Endodermal cell (in vitro differentiated cells): ENCODE results near the gene RRAD. TPM values are rescaled to one million over a fixed set of nuclear protein-coding genes. Genes with fewer than 3 reads are reported as not detected.

ENCODE experiments used
- DNase-seq: peaks from one replicate; pipeline ENCODE4 v3.0.0-alpha.2; 2017
- H3K27ac ChIP-seq: 2 replicates; pipeline ENCODE4 v1.5.1; 2013; ENCODE audit warnings: mild to moderate bottlenecking, low read depth, low read length, moderate library complexity
- H3K27me3 ChIP-seq: 2 replicates; pipeline ENCODE4 v1.6.1; 2013; ENCODE audit warnings: mild to moderate bottlenecking, low read length, moderate library complexity; ENCODE audit not compliant: insufficient read depth, control insufficient read depth, poor library complexity, severe bottlenecking
- H3K36me3 ChIP-seq: 2 replicates; pipeline ENCODE4 v1.7.0; 2013; ENCODE audit warnings: mild to moderate bottlenecking, low read length, moderate library complexity; ENCODE audit not compliant: control insufficient read depth, insufficient read depth
- H3K4me1 ChIP-seq: one replicate; pipeline ENCODE4 v1.7.0; 2013; ENCODE audit warnings: low read length; ENCODE audit not compliant: control insufficient read depth, insufficient read depth
- H3K4me3 ChIP-seq: 2 replicates; pipeline ENCODE4 v1.5.1; 2013; ENCODE audit warnings: mild to moderate bottlenecking, low read length, moderate library complexity
- H3K9ac ChIP-seq: 2 replicates; pipeline ENCODE4 v1.6.1; 2013; ENCODE audit warnings: mild to moderate bottlenecking, low read length, moderate library complexity; ENCODE audit not compliant: poor library complexity, severe bottlenecking; ENCODE audit errors: extremely low read depth
- H3K9me3 ChIP-seq: 2 replicates; pipeline ENCODE4 v1.6.1; 2013; ENCODE audit warnings: mild to moderate bottlenecking, low read length, moderate library complexity; ENCODE audit not compliant: control insufficient read depth
- H3K27ac Mint-ChIP-seq: 2 replicates; pipeline ENCODE4 v1.8.0; 2020; ENCODE audit warnings: mixed read lengths
- H3K27me3 Mint-ChIP-seq: 2 replicates; pipeline ENCODE4 v1.8.0; 2021; ENCODE audit warnings: mild to moderate bottlenecking, mixed read lengths; ENCODE audit not compliant: insufficient read depth
- H3K36me3 Mint-ChIP-seq: 2 replicates; pipeline ENCODE4 v1.8.0; 2020; ENCODE audit warnings: low read depth, mixed read lengths
- H3K4me1 Mint-ChIP-seq: 2 replicates; pipeline ENCODE4 v1.8.0; 2020; ENCODE audit warnings: mixed read lengths
- H3K4me3 Mint-ChIP-seq: 2 replicates; pipeline ENCODE4 v1.8.0; 2020; ENCODE audit warnings: mild to moderate bottlenecking, moderate library complexity, mixed read lengths
- H3K9me3 Mint-ChIP-seq: 2 replicates; pipeline ENCODE4 v1.8.0; 2020; ENCODE audit warnings: mild to moderate bottlenecking, mixed read lengths
- WGBS, 2 experiments: methylation state at CpG; one replicate each; pipeline versions ENCODE4 v1.1.5 to v1.1.7; 2013; ENCODE audit warnings: missing lambda C conversion rate in 2 of 2, mixed read lengths in 1 of 2; ENCODE audit not compliant: insufficient coverage in 1 of 2, insufficient read length in 1 of 2; 5-methylcytosine and 5-hydroxymethylcytosine counted together
- total RNA-seq, 2 donors: library from RNA; stranded (reverse); fragmentation: NEBNext Ultra II Directional in 1 of 2; extraction: Animal tissue kit (Norgen Biotek cat#: 25700) in 1 of 2; gene quantifications; 2 replicates in 1 of 2; 3 replicates in 1 of 2; pipeline ENCODE4 v1.2.1, GENCODE V29; 2021
- TF ChIP-seq, protein P1 (sequence below): fragments of 200-600 bp; sonication (generic); conservative IDR thresholded peaks from 2 replicates; pipeline ENCODE4 v1.5.0; 2021; ENCODE audit warnings: antibody characterized with exemption, mild to moderate bottlenecking

RRAD gene
- total RNA-seq, 2 donors from 2014 or later: 0.55 TPM; not detected in 1

DNA sequence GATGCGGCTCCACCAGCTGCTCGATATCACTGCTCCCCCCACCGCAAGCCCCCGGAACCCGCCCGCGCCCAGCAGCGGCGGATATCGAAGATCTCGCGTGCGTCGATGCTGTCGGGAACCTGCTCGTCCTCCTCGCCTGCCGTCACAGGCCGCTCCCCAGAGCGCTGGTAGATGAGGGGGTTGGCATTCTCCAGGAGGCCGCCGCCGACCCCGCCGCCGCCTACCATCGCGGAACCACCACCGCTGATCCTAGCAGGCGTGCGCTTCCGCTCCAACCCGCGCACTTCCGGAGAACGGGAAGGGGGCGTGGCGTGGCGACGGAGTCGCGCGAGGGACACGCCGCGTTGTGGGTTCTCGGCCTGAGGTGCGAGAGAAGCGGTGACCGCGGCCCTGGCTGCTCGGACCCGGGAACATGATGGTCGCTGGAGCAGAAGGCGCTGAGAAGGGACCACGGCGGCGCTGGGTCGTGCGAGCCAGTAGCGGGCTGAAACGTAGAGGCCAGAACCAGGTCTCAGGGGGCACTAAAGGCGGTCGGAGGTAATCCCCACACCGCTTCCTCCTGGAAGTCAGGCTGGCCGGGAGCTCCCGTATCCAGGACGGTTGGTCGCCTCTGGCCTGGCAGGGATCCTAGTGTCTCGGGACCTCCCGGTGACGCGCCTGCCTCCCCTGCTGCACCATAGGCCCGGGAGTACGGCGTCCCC is 9.0 kb upstream of the RRAD start, which contains the start of gene CIAO2B:
Gene CIAO2B, minus strand, starts transcription at position 265 of the 701 bp plus-strand sequence. Its CDS starts 38 bp downstream, at position 227.
- TF ChIP-seq, protein P1, sequence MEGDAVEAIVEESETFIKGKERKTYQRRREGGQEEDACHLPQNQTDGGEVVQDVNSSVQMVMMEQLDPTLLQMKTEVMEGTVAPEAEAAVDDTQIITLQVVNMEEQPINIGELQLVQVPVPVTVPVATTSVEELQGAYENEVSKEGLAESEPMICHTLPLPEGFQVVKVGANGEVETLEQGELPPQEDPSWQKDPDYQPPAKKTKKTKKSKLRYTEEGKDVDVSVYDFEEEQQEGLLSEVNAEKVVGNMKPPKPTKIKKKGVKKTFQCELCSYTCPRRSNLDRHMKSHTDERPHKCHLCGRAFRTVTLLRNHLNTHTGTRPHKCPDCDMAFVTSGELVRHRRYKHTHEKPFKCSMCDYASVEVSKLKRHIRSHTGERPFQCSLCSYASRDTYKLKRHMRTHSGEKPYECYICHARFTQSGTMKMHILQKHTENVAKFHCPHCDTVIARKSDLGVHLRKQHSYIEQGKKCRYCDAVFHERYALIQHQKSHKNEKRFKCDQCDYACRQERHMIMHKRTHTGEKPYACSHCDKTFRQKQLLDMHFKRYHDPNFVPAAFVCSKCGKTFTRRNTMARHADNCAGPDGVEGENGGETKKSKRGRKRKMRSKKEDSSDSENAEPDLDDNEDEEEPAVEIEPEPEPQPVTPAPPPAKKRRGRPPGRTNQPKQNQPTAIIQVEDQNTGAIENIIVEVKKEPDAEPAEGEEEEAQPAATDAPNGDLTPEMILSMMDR: no peak
- Histone ChIP-seq H3K27me3 (no peaks in the 10 kb centered on the region), H3K4me1 (peaks cover 22% of the 10 kb centered on the region), H3K27ac (peak within 1 kb of the TSS; percentile 44), H3K36me3 (peaks cover 19% of the 10 kb centered on the region), H3K9me3 (no peaks in the 10 kb centered on the region), H3K4me3 (peak within 1 kb of the TSS; percentile 99), H3K9ac (peak within 1 kb of the TSS; percentile 77)
- peaks cover 8% of the 10 kb centered on the region for H3K27me3 Mint-ChIP-seq
- H3K27ac Mint-ChIP-seq: peak within 1 kb of the TSS; percentile 91
- DNase-seq: peak; percentile 90
- H3K4me3 Mint-ChIP-seq: peak within 1 kb of the TSS; percentile 98
- 0 to 1% methylated on average over 43 to 76 of the region's 76 CpGs for WGBS, 2 experiments
- H3K36me3 Mint-ChIP-seq: peaks cover 19% of the 10 kb centered on the region
- H3K4me1 Mint-ChIP-seq: peaks cover 21% of the 10 kb centered on the region
- no peaks in the 10 kb centered on the region for H3K9me3 Mint-ChIP-seq

GRCh38 chr16:66933776-66934137 is 8.4 kb upstream of the RRAD start:
- Histone ChIP-seq H3K27ac (no peak overlapping the region), H3K4me1 (peaks cover 22% of the 10 kb centered on the region), H3K27me3 (no peaks in the 10 kb centered on the region), H3K9ac (peak overlapping the region; percentile 77), H3K36me3 (peaks cover 16% of the 10 kb centered on the region), H3K9me3 (no peaks in the 10 kb centered on the region), H3K4me3 (peak overlapping the region; percentile 99)
- 4 to 5% methylated on average over 11 to 12 of the region's 12 CpGs for WGBS, 2 experiments
- H3K27ac Mint-ChIP-seq: peak overlapping the region; percentile 91
- peaks cover 19% of the 10 kb centered on the region for H3K36me3 Mint-ChIP-seq
- DNase-seq: no peak
- no peaks in the 10 kb centered on the region for H3K9me3 Mint-ChIP-seq
- TF ChIP-seq, protein P1: no peak
- H3K27me3 Mint-ChIP-seq: peaks cover 8% of the 10 kb centered on the region
- peaks cover 21% of the 10 kb centered on the region for H3K4me1 Mint-ChIP-seq
- peak overlapping the region; percentile 98 for H3K4me3 Mint-ChIP-seq

DNA sequence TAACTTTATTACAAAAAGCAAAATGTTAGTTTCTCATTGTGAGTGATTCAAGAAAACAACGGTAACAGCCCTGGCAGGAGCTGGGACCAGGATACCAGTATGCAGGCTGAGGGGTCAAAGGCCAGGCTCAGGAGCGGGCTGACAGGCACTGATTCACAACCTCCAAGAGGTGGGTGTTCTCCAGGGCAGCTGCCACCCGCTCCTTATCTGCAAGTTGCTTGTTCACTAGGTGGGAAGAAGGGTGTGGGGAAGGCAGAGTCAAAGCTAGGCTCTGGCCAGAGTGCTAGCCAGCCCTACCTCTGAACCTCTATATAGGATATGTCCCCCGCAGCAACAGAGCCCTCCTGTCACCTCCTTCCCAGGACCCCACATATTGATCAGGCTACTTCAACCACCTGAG is 6.7 kb upstream of the RRAD start:
- Histone ChIP-seq H3K27me3 (peaks cover 10% of the 10 kb centered on the region), H3K9me3 (no peaks in the 10 kb centered on the region), H3K4me1 (peaks cover 22% of the 10 kb centered on the region), H3K27ac (no peak overlapping the region), H3K4me3 (no peak overlapping the region), H3K36me3 (peaks cover 16% of the 10 kb centered on the region), H3K9ac (no peak overlapping the region)
- peaks cover 21% of the 10 kb centered on the region for H3K4me1 Mint-ChIP-seq
- peaks cover 18% of the 10 kb centered on the region for H3K27me3 Mint-ChIP-seq
- DNase-seq: no peak
- 92 to 100% methylated on average over 1 to 4 of the region's 4 CpGs for WGBS, 2 experiments
- H3K27ac Mint-ChIP-seq: no peak overlapping the region
- TF ChIP-seq, protein P1: no peak
- peaks cover 11% of the 10 kb centered on the region for H3K36me3 Mint-ChIP-seq
- peak overlapping the region; percentile 98 for H3K4me3 Mint-ChIP-seq
- no peaks in the 10 kb centered on the region for H3K9me3 Mint-ChIP-seq
